ENCODE data around the gene CCDC34.

The CCDC34 gene

DNA sequence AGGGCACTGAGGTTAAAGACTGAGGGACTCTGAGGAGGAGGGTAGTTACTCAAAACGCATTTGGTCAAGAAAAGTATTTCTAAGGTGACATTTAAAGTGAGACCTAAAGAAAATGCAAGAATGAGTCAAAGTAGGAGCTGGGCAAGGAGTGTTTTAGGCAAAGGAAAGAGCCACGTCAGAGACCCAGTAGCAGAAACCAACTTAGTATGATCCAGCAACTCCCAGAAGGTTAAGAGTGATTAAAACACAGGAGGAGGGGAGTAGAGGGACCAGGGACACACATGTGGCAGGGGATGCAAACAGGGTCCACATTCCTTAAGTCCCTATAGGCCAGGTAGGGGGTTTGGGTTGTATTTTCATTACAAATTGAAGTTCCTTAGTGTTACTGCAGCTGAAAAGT is 24.3 kb upstream of the CCDC34 start:
- no peaks in the 10 kb centered on the region for H3K79me2 ChIP-seq (ENCODE audit: low read length)
- no peaks in the 10 kb centered on the region for H3K27me3 ChIP-seq (replicated peaks; ENCODE audit: insufficient read depth, low read length)
- DNase-seq: no peak
- H3K9ac ChIP-seq (ENCODE audit: low read length): no peak overlapping the region
- H3K4me3 ChIP-seq (ENCODE audit: low read length): no peak overlapping the region
- no peaks in the 10 kb centered on the region for H3K4me1 ChIP-seq (ENCODE audit: low read length)
- H3K36me3 ChIP-seq (replicated peaks; ENCODE audit: insufficient read depth, low read length): no peaks in the 10 kb centered on the region
- no peak overlapping the region for H3K27ac ChIP-seq (ENCODE audit: low read length)
- TF ChIP-seq EZH2 (optimal IDR thresholded peaks at IDR 0.05; ENCODE audit: low read depth, low read length): no peak
- TF ChIP-seq, protein P1, sequence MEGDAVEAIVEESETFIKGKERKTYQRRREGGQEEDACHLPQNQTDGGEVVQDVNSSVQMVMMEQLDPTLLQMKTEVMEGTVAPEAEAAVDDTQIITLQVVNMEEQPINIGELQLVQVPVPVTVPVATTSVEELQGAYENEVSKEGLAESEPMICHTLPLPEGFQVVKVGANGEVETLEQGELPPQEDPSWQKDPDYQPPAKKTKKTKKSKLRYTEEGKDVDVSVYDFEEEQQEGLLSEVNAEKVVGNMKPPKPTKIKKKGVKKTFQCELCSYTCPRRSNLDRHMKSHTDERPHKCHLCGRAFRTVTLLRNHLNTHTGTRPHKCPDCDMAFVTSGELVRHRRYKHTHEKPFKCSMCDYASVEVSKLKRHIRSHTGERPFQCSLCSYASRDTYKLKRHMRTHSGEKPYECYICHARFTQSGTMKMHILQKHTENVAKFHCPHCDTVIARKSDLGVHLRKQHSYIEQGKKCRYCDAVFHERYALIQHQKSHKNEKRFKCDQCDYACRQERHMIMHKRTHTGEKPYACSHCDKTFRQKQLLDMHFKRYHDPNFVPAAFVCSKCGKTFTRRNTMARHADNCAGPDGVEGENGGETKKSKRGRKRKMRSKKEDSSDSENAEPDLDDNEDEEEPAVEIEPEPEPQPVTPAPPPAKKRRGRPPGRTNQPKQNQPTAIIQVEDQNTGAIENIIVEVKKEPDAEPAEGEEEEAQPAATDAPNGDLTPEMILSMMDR (IDR thresholded peaks at IDR 0.05; ENCODE audit: low read length): no peak
- no peak for TF ChIP-seq EZH2phosphoT487 (IDR thresholded peaks at IDR 0.05; ENCODE audit: low read length)
- H4K20me1 ChIP-seq (ENCODE audit: insufficient read depth, low read length): no peaks in the 10 kb centered on the region
- no peaks in the 10 kb centered on the region for H3K9me2 ChIP-seq (replicated peaks; ENCODE audit: insufficient read depth, low read length)
- H3F3A ChIP-seq (ENCODE audit: insufficient read depth, low read length): no peaks in the 10 kb centered on the region
- H3K9me3 ChIP-seq (replicated peaks; ENCODE audit: insufficient read depth, low read length): no peaks in the 10 kb centered on the region
- H2AFZ ChIP-seq (ENCODE audit: low read length): no peak overlapping the region
- no peak overlapping the region for H3K4me2 ChIP-seq (ENCODE audit: low read depth, low read length)

DNA sequence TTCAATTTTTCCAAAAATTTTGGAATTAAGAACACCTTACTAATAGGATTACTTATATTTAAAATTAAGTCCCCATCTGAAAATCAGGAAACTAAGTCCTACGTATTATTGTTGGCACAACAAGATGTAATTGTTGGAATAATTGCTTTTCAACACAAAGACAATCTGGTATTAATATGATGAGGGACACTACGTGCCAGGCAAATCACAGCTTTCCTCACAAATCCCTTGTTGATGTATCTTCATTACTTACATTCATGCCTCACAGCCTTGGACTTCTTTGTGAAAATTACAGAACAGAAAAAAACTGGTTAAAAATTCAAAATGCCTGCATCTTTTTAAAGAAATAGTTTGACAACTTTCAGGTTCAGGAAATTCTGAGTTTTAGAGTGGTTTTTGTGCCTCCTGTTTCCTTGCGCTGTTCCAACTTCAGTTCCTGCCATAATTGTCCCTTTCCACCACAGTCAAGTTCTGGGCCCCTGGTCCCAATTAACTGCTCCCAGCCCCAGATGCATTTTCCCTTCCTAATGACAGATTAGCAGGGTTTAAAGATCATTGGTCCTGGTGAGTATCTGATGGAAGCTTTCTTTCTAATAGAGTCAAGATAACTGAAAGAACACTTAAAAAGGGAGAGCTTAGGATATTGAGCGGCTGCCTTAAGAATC is 23.3 kb upstream of the CCDC34 start:
- no peaks in the 10 kb centered on the region for H3K4me1 ChIP-seq (ENCODE audit: low read length)
- no peaks in the 10 kb centered on the region for H3F3A ChIP-seq (ENCODE audit: insufficient read depth, low read length)
- no peaks in the 10 kb centered on the region for H3K79me2 ChIP-seq (ENCODE audit: low read length)
- H2AFZ ChIP-seq (ENCODE audit: low read length): no peak overlapping the region
- H3K9ac ChIP-seq (ENCODE audit: low read length): no peak overlapping the region
- DNase-seq: no peak
- H3K36me3 ChIP-seq (replicated peaks; ENCODE audit: insufficient read depth, low read length): no peaks in the 10 kb centered on the region
- TF ChIP-seq EZH2 (optimal IDR thresholded peaks at IDR 0.05; ENCODE audit: low read depth, low read length) (no peak), EZH2phosphoT487 (IDR thresholded peaks at IDR 0.05; ENCODE audit: low read length) (no peak)
- TF ChIP-seq, protein P1 (IDR thresholded peaks at IDR 0.05; ENCODE audit: low read length): no peak
- H3K9me2 ChIP-seq (replicated peaks; ENCODE audit: insufficient read depth, low read length): no peaks in the 10 kb centered on the region
- H3K27ac ChIP-seq (ENCODE audit: low read length): no peak overlapping the region
- no peak overlapping the region for H3K4me2 ChIP-seq (ENCODE audit: low read depth, low read length)
- no peaks in the 10 kb centered on the region for H3K9me3 ChIP-seq (replicated peaks; ENCODE audit: insufficient read depth, low read length)
- H3K4me3 ChIP-seq (ENCODE audit: low read length): no peak overlapping the region
- no peaks in the 10 kb centered on the region for H3K27me3 ChIP-seq (replicated peaks; ENCODE audit: insufficient read depth, low read length)
- H4K20me1 ChIP-seq (ENCODE audit: insufficient read depth, low read length): no peaks in the 10 kb centered on the region

DNA sequence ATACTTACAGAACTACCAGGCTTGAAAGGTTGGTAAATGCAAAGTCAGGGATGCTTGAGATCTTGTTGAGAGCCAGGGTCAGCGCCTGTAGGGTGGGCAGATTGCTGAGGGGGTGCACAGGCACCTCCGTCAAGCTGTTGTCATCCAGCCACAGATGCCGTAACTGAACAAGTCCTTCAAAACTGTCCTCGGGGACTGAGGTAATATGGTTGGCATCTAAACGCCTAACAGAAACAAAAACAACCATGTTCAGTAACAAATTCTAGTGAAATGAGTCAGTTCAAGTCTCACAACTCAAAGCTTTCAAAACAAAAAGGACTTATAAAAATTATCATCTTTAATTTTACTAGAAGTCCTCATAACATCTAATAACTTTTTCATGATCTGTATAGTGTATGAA is 22.2 kb upstream of the CCDC34 start:
- no peak for DNase-seq
- Histone ChIP-seq H3K36me3 (replicated peaks; ENCODE audit: insufficient read depth, low read length) (no peaks in the 10 kb centered on the region), H4K20me1 (ENCODE audit: insufficient read depth, low read length) (no peaks in the 10 kb centered on the region), H3K27me3 (replicated peaks; ENCODE audit: insufficient read depth, low read length) (no peaks in the 10 kb centered on the region), H2AFZ (ENCODE audit: low read length) (no peak overlapping the region), H3K4me1 (ENCODE audit: low read length) (no peaks in the 10 kb centered on the region), H3K4me3 (ENCODE audit: low read length) (no peak overlapping the region), H3K9me2 (replicated peaks; ENCODE audit: insufficient read depth, low read length) (no peaks in the 10 kb centered on the region), H3F3A (ENCODE audit: insufficient read depth, low read length) (no peaks in the 10 kb centered on the region), H3K4me2 (ENCODE audit: low read depth, low read length) (no peak overlapping the region), H3K9me3 (replicated peaks; ENCODE audit: insufficient read depth, low read length) (no peaks in the 10 kb centered on the region), H3K79me2 (ENCODE audit: low read length) (no peaks in the 10 kb centered on the region), H3K27ac (ENCODE audit: low read length) (no peak overlapping the region), H3K9ac (ENCODE audit: low read length) (no peak overlapping the region)
- TF ChIP-seq EZH2phosphoT487 (IDR thresholded peaks at IDR 0.05; ENCODE audit: low read length) (no peak), EZH2 (optimal IDR thresholded peaks at IDR 0.05; ENCODE audit: low read depth, low read length) (no peak)
- TF ChIP-seq, protein P1 (IDR thresholded peaks at IDR 0.05; ENCODE audit: low read length): no peak
